GM19328 (cell line): ENCODE results near the gene SMYD3.

Experiments
- ATAC-seq: cut with Tn5 transposase; IDR thresholded peaks from one replicate; pipeline ENCODE4 v1.9.1; 2021; ENCODE audit warnings: mild to moderate bottlenecking, moderate library complexity; ENCODE audit not compliant: unreplicated experiment

The SMYD3 gene

DNA sequence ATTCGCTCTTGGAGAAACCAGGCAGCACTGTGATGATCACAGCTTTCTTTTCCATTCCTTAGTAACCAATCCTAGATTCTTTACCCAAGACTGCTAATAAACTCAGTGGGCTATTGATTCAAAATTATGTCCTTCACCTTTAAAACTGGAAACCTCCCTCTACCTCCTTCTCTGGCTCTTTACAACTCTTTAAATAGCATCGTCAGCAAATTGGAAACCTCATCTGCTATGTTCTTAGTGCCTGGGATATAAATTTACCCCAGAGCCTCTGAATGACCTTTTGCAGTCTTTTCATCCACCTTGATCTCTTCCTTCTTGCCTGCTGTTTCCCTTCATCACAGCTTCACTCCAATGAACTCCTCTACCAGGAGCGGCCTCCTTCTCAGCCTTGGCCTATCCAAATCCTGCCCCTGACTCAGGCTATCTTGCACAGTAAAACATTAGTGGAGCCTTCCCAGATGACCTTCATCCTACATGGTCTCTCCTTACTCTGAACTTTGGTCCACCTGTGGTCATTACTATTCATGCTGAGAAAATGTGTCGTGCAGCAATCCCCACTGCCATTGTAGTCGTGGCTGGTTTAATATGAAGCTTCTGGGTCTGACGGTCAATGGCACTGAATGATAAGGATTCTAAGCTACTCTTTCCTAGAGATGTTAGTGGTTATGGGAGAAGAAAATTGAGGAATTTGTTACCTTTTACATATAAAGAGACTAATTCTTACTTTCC lies 644.1 kb downstream of the SMYD3 start:
- ATAC-seq, result no peak

DNA sequence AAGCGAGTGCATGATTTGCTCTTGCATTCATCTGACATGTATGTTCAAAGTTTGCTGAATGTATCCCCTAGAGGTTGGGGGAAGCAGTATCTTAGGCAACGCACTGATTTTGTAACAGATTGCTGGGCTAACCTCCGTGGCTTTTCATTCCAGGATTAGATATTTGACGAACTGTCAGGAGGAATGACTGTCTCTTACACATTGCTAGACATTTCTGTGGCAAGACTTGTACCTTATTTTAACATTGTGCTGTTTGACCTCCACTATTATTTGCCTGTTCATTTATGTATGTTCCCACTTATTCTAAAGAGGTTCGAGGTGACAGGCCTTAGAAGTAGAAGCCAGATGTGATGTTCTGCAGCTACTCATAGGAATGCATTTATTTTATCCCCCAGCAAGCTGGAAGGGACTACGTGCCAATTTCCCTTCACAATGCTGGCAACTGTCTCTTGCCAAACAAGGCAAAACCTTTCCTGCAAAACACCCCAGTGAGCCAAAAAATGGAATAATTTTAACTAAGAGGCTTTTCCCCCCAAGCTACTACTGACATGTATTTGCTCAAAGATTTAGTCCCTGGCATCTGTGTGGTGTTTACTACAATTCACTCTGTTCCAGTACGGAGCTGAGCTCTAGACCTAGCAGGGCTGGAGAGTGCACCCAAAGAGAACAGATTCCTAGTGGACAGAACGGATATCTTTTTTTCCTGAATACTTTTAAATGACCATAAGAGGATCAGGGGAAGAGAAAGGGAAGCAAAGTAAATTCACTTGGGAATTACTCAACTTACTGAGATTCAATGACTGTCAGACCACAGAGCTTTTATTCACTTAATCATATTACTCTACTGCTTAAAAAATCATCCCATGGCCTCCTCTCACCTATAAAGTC lies 646.2 kb downstream of the SMYD3 start:
- no peak for ATAC-seq

DNA sequence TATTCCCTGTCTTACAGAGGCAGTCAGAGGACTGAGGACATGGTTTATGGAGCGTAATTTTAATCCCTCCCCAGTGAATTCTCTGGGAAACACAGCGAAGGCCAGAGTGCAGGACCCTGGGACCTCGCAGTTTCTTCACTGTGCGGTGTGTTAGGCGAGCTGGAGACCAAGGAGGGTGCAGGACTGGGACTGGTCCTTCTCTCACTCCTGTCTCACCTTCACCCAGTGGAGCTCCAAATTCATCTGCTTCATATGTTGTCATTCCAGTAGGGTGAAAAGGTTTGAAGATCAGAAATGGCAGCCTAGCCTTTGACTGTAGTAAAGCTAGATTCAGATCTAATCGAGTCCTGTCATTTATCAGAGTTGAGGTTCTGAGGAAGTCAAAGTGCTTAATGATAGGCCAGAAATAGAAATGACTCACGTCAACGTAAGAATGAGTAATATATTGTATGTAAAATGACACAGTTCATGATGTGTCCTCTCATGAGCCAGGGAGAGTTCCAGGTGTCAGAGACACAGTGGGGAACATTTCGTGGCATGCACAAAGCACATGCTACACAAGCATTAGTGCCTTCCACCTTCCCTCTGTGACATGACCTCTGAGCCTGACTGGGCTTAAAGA lies 647.5 kb downstream of the SMYD3 start:
- no peak for ATAC-seq

DNA sequence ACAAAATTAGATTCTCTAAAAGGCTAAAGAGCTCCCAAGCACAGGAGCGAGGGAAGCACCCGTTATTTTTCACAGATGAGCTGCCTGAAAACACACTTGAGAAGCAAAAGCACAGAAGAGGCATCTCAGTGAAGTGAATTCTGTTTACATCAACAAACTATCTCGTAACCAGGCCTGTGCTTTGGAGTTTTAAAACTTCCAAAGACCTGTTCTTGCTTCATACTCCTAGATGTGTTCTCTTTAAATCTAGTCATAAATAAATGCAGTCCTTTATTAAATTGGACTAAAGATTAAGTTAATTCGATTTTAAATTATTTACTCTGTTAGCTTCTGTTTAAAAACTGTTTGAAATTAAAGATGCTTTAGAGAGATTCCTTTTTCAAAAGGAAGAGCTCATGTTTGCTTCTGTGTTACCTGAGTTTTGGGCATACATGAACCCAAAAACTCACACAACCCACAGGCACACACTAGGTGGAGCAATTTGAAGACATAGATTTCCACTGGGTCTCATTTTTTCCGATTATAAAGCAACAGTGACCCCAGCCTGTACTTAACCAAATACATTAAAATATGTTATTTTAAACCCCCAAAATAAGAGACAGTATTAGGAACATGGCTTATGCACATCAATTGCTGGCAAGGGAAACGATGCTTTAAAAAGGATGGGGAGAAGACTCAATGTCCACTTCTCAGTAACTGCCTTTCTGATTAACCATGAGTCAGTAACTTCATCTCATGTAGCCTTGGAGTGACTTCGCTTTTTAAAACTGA lies 648.2 kb downstream of the SMYD3 start:
- ATAC-seq, result no peak

DNA sequence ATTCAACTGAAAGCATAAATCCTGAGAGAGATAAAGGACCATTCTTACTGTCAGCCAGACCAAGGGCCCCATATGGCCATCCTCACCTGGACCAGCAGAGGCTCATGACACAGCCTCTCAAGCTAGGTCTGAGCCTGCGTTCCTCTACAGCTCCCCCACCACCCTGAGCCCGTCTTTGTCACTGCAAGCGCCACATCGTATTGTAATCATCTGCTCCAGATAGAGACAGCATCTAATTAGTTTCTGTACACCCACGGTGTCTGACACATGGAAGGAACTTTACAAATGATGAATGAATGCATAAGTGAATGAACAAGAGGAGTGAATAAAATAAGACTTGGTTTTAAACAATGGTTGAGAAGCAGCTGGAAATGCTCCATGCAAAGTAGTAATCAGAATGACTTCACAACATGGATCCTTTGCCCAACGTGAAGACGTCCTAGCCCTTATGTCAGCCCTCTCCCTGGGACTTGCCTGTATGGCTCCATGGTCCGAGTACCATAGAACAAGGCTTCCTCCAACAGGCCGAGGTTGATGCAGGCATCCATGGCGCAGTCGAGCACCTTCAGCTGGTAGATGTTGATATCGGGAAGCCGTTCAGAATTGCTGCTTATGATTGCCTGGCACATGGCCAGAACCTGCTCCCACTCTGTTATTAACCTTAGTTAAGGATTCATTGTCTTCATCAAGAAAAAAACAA lies 648.9 kb downstream of the SMYD3 start:
- ATAC-seq, result no peak

DNA sequence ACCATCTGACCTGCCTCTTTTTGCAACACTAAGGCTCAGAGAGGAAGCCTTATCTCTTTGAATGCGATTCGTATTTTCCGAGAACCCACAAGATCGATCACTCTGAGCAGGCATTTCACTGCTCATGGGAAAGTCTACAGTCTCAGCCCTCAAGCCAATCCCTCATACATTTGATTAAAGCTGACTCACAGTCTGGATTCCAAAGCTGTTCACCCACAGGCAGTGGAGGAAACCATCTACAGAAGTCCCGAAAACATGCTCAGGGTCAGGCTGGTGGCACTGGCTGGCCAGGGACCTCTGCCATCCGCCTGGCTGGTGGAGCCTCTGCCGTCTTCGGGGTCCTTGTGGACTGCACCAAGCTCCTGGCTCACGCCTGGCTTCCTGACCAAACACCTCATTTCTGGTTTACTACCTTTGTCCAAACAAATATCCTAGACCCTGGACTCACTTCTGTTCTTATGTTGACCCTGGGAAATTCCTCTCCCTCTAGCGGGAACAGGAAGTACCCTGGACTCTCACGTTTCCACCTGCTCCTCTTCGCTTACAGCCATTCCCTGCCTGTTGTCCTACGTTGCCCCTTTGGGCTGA lies 650.0 kb downstream of the SMYD3 start:
- ATAC-seq, result no peak

DNA sequence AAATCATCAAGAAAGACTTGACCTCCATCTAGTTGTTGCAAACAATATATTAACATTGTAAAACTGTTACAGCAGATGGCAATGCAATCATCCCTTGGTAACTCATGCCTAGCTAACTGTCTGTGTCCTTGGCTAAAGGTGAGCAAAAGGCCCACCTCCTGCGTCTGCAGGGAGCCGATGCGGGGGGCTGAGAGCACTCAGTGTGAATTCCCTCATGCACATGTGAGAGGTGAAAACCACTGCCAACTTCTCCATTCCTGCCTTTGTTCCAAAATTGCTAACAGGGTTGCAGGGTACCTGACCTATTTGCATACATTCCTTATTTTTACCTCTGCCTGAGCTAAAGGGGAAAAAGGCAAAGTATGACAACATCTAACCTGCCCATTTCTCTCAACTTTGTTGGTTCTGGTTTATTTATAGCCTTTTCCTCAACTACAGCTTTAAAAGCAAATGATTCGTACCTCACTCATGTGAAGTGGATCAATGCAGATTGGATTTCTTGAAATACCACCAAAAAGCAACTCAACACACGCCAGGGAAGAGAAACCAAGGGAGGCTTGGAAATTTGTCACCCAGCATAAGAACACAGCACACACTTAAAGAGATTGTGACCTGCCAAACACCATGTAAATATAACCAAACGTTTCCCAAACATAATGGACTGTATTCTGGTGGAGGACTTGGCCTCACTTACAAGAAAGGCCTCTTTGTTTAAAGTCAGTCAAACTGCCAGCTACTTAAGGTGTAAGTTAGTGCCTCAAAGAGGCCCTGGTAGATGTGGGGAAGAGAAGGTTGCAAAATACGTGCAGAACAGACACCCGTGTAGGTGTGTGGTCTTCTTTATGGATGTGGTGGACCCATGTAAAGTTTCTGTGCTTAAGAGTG lies 651.0 kb downstream of the SMYD3 start:
- ATAC-seq, result no peak

DNA sequence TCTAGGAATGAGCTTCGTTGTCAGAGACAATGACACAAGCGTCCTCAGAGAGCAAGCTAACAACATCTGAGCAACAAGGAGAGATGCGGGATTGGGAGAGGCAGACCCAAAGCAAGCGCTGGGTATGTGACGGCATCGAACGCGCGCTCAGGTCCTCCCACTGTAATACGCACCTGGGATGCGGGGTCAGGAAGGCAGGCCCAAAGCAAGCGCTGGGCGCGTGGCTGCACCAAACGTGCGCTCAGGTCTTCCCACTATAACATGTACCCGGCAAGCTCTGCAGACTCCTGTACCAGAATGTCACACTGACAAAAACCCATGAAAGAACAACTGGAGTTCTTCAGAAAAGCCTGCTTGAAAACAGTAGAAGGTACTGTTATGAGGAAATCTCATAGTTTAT lies 653.8 kb downstream of the SMYD3 start:
- no peak for ATAC-seq

DNA sequence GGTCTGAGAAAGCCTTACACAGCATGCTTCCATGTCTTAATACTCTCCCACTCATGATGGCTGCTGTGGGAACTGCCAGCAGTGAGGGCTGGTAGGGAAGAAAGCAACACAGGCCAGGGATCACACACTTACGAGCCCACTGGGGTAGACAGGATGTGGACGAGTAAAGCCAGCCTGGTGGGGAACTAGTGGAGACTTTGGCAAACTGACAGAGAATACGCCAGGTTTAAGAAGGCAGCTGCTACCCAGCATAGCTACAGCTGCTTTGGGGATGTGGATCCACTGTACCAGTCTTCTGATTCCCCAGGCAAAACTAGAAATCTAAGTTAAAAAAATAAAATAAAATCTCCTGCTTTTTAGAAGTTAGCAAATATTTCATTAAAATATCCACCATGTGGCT lies 664.0 kb downstream of the SMYD3 start:
- ATAC-seq, result no peak

DNA sequence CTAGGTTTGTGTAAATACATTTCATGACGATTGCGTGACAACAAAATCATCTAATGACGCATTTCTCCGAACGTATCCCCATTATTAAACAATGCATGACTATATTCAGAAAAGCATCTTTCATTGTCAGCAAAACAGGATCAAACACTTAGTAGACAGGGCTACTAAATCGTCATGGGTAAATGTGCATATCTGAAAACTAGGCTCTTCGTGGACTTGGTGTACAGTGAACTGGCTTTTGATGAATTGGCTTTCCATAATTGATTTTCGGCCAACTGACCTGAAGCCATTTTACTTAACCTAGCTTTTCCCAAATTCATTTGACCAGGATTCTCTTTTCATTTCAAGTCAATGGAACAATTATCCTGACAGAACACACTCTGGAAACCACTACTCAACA lies 665.0 kb downstream of the SMYD3 start:
- no peak for ATAC-seq

DNA sequence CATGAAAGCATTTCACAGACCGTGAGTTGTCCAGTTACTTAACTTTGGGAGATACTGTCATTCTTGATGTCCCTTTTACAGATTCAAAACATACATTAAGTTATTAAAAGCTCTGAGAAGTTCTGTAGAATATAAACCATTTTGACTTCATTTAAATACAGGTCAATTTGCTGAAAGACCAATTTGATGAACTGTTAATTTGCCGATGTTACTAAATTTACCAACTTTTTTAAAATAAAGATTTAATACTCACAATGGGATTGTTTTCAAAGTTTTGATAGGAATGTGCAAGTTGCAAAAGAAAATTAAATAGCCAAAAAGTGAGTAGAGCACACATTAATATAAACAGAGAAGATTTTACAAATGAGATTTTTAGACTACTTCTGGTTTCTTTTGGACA lies 666.1 kb downstream of the SMYD3 start:
- ATAC-seq, result no peak

DNA sequence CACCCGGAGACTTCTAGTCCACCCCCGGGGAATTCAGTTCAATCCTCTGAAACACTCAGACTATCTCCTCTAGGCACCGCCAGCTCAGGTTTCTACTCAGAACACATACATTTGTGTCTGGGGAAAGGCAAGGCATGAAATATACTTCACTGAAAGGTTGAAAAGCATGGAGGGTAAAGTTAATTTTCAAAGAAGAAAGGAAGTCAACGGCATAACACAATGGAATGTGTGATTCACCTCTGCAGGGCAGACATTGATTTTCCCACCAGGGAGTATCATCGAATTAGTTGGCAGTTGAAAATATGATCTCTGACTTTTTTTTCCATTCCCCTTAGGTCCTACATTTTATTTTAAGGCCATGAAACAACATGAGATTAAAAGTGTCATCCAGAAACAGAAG lies 669.4 kb downstream of the SMYD3 start:
- no peak for ATAC-seq

DNA sequence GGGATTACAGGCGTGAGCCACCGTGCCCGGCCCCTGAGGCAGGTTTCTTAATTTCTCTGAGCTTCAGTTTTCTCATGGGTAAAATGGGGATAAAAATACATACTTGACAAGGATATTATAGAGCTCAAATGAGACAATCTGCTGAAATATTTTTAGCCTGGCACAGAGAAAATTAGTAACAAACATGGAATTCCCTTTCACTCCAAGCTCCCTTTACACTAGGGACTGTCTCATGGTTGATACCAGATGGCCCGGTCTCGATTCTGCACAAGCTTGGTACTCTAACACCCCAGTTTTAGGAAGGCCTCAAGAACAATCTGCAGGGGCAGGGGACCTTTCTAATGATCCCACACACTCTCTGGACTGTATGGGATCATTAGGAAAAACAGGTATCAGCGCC lies 671.7 kb downstream of the SMYD3 start:
- no peak for ATAC-seq

DNA sequence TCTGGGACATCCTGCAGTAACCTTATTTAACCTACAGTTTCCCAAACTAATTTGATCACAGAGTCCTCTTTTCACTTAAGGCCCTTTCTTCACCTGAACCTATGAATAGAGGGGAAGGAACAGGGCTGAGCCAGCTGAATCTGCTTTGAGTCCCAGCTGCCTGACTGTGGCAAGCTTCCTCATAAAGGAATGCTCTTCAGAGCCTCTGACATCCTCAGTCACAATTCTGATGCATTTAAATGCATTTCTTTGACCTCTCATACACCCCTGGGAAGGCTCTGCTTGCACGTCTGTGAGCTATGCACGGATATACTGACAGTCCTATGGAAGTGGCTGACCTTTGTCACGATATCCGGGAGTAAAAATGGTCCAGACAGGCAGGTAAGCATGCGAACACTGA lies 673.1 kb downstream of the SMYD3 start:
- no peak for ATAC-seq

DNA sequence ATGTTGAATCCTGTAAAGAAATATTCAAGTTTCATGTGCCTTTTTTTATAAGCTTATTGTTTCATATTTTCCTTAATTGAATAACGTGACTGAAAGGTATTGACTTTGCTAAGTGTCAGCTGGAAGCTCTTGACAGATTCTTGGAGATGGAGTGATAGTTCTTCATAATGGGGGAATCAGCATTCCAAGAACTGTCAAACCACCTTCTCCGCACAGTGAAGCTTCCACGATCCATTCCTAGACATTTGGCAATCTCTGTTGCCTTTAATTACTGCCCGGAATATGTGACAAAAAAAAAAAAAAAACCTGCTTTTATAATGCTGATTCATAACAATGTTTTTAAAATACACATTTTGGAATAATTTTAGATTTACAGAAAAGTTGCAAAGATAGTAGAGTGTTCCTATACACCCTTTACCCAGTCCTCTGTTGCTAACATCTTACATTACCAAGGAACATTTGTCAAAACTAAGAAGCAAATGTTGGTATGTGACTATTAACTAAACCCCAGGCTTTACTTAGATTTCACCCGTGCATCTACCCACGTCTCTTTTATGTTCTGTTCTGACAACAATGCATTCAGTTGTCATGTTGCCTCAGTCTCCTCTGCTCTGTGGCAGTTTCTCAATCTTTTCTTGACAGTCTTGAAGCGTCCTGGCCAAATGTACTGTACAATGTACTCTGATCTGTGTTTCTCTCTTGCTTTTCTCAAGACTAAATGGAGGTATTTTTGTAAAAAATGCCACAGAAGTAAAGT lies 674.1 kb downstream of the SMYD3 start:
- ATAC-seq, result no peak

DNA sequence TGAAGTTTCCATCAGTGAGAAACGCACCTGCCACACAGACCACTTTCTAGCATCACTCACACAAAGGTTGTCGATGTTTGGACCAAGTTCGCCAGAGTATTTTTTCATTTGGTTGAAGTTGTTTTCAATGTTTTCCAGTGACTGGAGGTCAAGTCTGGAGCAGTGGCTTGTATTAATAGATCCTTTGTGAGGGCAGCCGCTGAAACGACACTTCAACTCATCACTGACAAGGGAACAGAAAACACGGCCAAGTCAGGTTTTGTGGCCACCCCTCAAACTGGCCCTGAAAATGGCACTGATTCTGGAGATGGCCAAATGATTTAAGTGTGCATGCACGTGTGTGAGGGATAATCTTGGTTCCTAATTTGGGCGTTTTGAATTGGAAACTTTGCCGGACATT lies 675.6 kb downstream of the SMYD3 start:
- ATAC-seq, result no peak

DNA sequence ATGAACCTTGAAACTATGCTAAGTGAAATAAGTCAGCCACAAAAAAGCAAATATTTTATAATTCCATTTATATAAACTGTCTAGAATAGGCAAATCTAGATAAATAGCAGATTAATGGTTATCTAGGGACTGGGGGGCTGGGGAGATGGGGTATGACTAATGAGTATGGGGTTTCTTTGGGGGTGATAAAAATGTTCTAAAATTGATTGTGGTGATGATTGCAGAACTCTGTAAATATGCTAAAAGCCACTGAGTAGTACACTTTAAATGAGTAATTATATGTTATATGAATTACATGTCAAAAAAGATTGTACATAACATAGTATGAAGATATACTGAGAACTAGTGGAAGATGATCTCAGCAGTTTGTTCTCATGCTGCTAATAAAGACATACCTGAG lies 677.3 kb downstream of the SMYD3 start:
- ATAC-seq, result no peak

DNA sequence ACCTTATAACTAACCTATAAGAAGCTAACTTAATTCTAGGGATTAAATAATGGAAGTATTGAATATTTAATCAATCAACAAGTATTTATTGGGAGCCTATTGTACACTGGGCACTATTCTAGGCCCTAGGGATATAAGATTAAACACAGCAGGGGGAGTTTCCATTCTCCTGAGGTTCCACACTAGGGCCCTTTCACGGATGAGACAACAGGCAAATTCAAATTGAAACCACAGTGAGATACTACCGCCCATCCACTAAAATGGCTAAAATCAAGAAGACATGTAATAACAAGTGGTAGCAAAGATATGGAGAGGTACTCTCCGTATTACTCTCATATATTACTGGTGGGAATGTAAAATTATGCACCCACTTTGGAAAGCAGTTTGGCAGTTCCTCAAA lies 677.9 kb downstream of the SMYD3 start:
- ATAC-seq, result no peak
